H9 (cell line): ENCODE data around the gene SYNPO. TPM values are rescaled to one million over a fixed set of nuclear protein-coding genes. Genes with fewer than 3 reads are reported as not detected.

Experiments
- DNase-seq: peaks from one replicate; pipeline ENCODE4 v3.0.0-alpha.2; 2017
- H2AFZ ChIP-seq: one replicate; pipeline ENCODE4 v1.6.1; 2013; ENCODE audit warnings: mild to moderate bottlenecking, low read length, control low read depth, moderate library complexity
- H2AK5ac ChIP-seq: 2 replicates; pipeline ENCODE4 v1.6.1; 2013; ENCODE audit warnings: low read length, control low read depth, mixed read lengths; ENCODE audit not compliant: insufficient read length
- H2BK120ac ChIP-seq: one replicate; pipeline ENCODE4 v1.6.1; 2013; ENCODE audit warnings: low read depth, mild to moderate bottlenecking, low read length, control low read depth, inconsistent platforms; ENCODE audit not compliant: poor library complexity, severe bottlenecking
- H2BK12ac ChIP-seq: 2 replicates; pipeline ENCODE4 v1.6.1; 2013; ENCODE audit warnings: low read length, control low read depth, mixed read lengths, low read depth; ENCODE audit not compliant: insufficient read length
- H2BK15ac ChIP-seq: 2 replicates; pipeline ENCODE4 v1.6.1; 2013; ENCODE audit warnings: low read depth, low read length, control low read depth
- H2BK20ac ChIP-seq: one replicate; pipeline ENCODE4 v1.6.1; 2013; ENCODE audit warnings: low read depth, mild to moderate bottlenecking, low read length, control low read depth, inconsistent platforms; ENCODE audit not compliant: poor library complexity, severe bottlenecking
- H2BK5ac ChIP-seq: 2 replicates; pipeline ENCODE4 v1.6.1; 2013; ENCODE audit warnings: low read length, control low read depth, mixed read lengths; ENCODE audit not compliant: insufficient read length
- H3K14ac ChIP-seq: 2 replicates; pipeline ENCODE4 v1.6.1; 2013; ENCODE audit warnings: low read length, control low read depth; ENCODE audit not compliant: insufficient read depth
- H3K18ac ChIP-seq: 2 replicates; pipeline ENCODE4 v1.6.1; 2013; ENCODE audit warnings: low read depth, mild to moderate bottlenecking, mixed read lengths, low read length, control low read depth; ENCODE audit not compliant: insufficient read length
- H3K23ac ChIP-seq: 2 replicates; pipeline ENCODE4 v1.6.1; 2013; ENCODE audit warnings: low read length, control low read depth, mixed read lengths, low read depth; ENCODE audit not compliant: insufficient read length
- H3K23me2 ChIP-seq: 2 replicates; pipeline ENCODE4 v1.6.1; 2013; ENCODE audit warnings: low read depth, mild to moderate bottlenecking, mixed read lengths, low read length, control low read depth; ENCODE audit not compliant: insufficient read length, poor library complexity, severe bottlenecking
- H3K27ac ChIP-seq: 2 replicates; pipeline ENCODE4 v1.5.1; 2013; ENCODE audit warnings: low read length, control low read depth, mixed read lengths, low read depth; ENCODE audit not compliant: insufficient read length
- H3K27me3 ChIP-seq: 2 replicates; pipeline ENCODE4 v1.6.1; 2013; ENCODE audit warnings: low read length, control low read depth, inconsistent platforms; ENCODE audit not compliant: insufficient read depth
- H3K4ac ChIP-seq: 2 replicates; pipeline ENCODE4 v1.6.1; 2013; ENCODE audit warnings: low read depth, mild to moderate bottlenecking, control low read depth, inconsistent platforms, low read length, moderate library complexity
- H3K4me1 ChIP-seq: 2 replicates; pipeline ENCODE4 v1.6.1; 2013; ENCODE audit warnings: low read length, control low read depth, inconsistent platforms; ENCODE audit not compliant: insufficient read depth
- H3K4me2 ChIP-seq: 2 replicates; pipeline ENCODE4 v1.6.1; 2013; ENCODE audit warnings: low read length, control low read depth, mixed read lengths; ENCODE audit not compliant: insufficient read length, insufficient read depth
- H3K56ac ChIP-seq: 2 replicates; pipeline ENCODE4 v1.6.1; 2013; ENCODE audit warnings: low read depth, mild to moderate bottlenecking, mixed read lengths, low read length, control low read depth; ENCODE audit not compliant: insufficient read length
- H3K79me1 ChIP-seq: 2 replicates; pipeline ENCODE4 v1.6.1; 2013; ENCODE audit warnings: low read depth, mild to moderate bottlenecking, moderate library complexity, low read length, control low read depth, inconsistent platforms; ENCODE audit not compliant: insufficient read depth, poor library complexity, severe bottlenecking
- H3K79me2 ChIP-seq: 2 replicates; pipeline ENCODE4 v1.6.1; 2013; ENCODE audit warnings: low read length, control low read depth, inconsistent platforms; ENCODE audit not compliant: insufficient read depth
- H3K9ac ChIP-seq: 2 replicates; pipeline ENCODE4 v1.6.1; 2013; ENCODE audit warnings: low read length, control low read depth, mixed read lengths; ENCODE audit not compliant: insufficient read length; ENCODE audit errors: extremely low read depth
- H3K9me3 ChIP-seq: one replicate; pipeline ENCODE4 v1.6.1; 2013; ENCODE audit warnings: low read depth, low read length, inconsistent platforms; ENCODE audit not compliant: control insufficient read depth
- H3T11ph ChIP-seq: one replicate; pipeline ENCODE4 v1.6.1; 2013; ENCODE audit warnings: mild to moderate bottlenecking, low read length, control low read depth, inconsistent platforms
- H4K20me1 ChIP-seq: one replicate; pipeline ENCODE4 v1.6.1; 2013; ENCODE audit not compliant: control insufficient read depth, insufficient read length, insufficient read depth
- H4K5ac ChIP-seq: 2 replicates; pipeline ENCODE4 v1.6.1; 2013; ENCODE audit warnings: low read depth, mild to moderate bottlenecking, mixed read lengths, low read length, control low read depth; ENCODE audit not compliant: insufficient read length
- H4K8ac ChIP-seq: replicated peaks from 2 replicates; pipeline ENCODE4 v1.6.1; 2013; ENCODE audit warnings: low read length, control low read depth, mixed read lengths, low read depth; ENCODE audit not compliant: insufficient read length
- H4K91ac ChIP-seq: 2 replicates; pipeline ENCODE4 v1.6.1; 2013; ENCODE audit warnings: low read depth, mild to moderate bottlenecking, moderate library complexity, mixed read lengths, low read length, control low read depth; ENCODE audit not compliant: insufficient read length
- H3K27ac Mint-ChIP-seq, 3 experiments: 2 replicates in 2 of 3; 3 replicates in 1 of 3; pipeline ENCODE4 v1.8.0; 2020 to 2021; ENCODE audit warnings: mixed read lengths in 3 of 3, mild to moderate bottlenecking in 1 of 3, moderate library complexity in 1 of 3
- H3K27me3 Mint-ChIP-seq: 2 replicates; pipeline ENCODE4 v1.8.0; 2021; ENCODE audit warnings: low read depth, mild to moderate bottlenecking, moderate library complexity, mixed read lengths
- H3K36me3 Mint-ChIP-seq, 3 experiments: 2 replicates in 2 of 3; 3 replicates in 1 of 3; pipeline ENCODE4 v1.8.0; 2020 to 2021; ENCODE audit warnings: low read depth in 3 of 3, mixed read lengths in 3 of 3; ENCODE audit not compliant: insufficient read depth in 1 of 3
- H3K4me1 Mint-ChIP-seq, 2 experiments: 2 replicates each; pipeline ENCODE4 v1.8.0; 2020; ENCODE audit warnings: mixed read lengths in 2 of 2
- H3K4me3 Mint-ChIP-seq, 2 experiments: 2 replicates in 1 of 2; 3 replicates in 1 of 2; pipeline ENCODE4 v1.8.0; 2020 to 2021; ENCODE audit warnings: mild to moderate bottlenecking in 2 of 2, mixed read lengths in 2 of 2, moderate library complexity in 1 of 2
- H3K9me3 Mint-ChIP-seq, 2 experiments: 2 replicates in 1 of 2; 3 replicates in 1 of 2; pipeline ENCODE4 v1.8.0; 2020; ENCODE audit warnings: mild to moderate bottlenecking in 2 of 2, mixed read lengths in 2 of 2, moderate library complexity in 1 of 2
- CTCF ChIP-seq: fragments of 200-600 bp; sonication (generic); conservative IDR thresholded peaks from 3 replicates; pipeline ENCODE4 v1.8.0; 2021; ENCODE audit warnings: antibody characterized with exemption, mild to moderate bottlenecking
- WGBS: extraction: QIAGEN DNeasy Blood & Tissue Kit; methylation state at CpG from one replicate; pipeline ENCODE4 v1.1.7; 2013; ENCODE audit warnings: missing lambda C conversion rate, low lambda C conversion rate, mixed read lengths; ENCODE audit not compliant: insufficient read length; ENCODE audit errors: extremely low coverage; 5-methylcytosine and 5-hydroxymethylcytosine counted together
- total RNA-seq: library from RNA; stranded (reverse); gene quantifications from 2 replicates; pipeline ENCODE4 v1.2.1, GENCODE V29; 2021

Gene SYNPO
- total RNA-seq, 1 experiment from 2014 or later = 1.7 TPM

- H3K14ac ChIP-seq = no peak overlapping the region
- H4K20me1 ChIP-seq = no peaks in the 10 kb centered on the region
- no peaks in the 10 kb centered on the region for H3K9me3 Mint-ChIP-seq
- no peak overlapping the region for H2BK15ac ChIP-seq
- no peaks in the 10 kb centered on the region for H3K36me3 Mint-ChIP-seq
- no peak overlapping the region for H4K8ac ChIP-seq
- no peak overlapping the region for H2BK20ac ChIP-seq
- H3K4ac ChIP-seq = no peak overlapping the region
- peaks cover 11 to 27% of the 10 kb centered on the region in 2 experiments; a peak in 3 of 4 replicates for H3K4me1 Mint-ChIP-seq
- H3K4me1 ChIP-seq = no peaks in the 10 kb centered on the region
- no peak overlapping the region for H3K9ac ChIP-seq
- no peak for DNase-seq
- no peak overlapping the region for H3K27ac ChIP-seq
- H3K23me2 ChIP-seq = no peaks in the 10 kb centered on the region
- no peak overlapping the region for H2BK5ac ChIP-seq
- no peaks in the 10 kb centered on the region for H3K9me3 ChIP-seq
- no peak for TF ChIP-seq CTCF
- H2BK12ac ChIP-seq = no peak overlapping the region
- no peak overlapping the region for H2AFZ ChIP-seq
- no peak overlapping the region for H2AK5ac ChIP-seq
- H3K56ac ChIP-seq = no peak overlapping the region
- no peak overlapping the region for H3K23ac ChIP-seq
- no peak overlapping the region for H3K4me3 Mint-ChIP-seq
- H4K91ac ChIP-seq = no peak overlapping the region
- H3T11ph ChIP-seq = no peak overlapping the region
- H3K27me3 ChIP-seq = no peaks in the 10 kb centered on the region
- H4K5ac ChIP-seq = no peak overlapping the region
- H3K79me1 ChIP-seq = no peaks in the 10 kb centered on the region
- no peak overlapping the region for H3K4me2 ChIP-seq
- no peak overlapping the region for H2BK120ac ChIP-seq
- no peak overlapping the region for H3K27ac Mint-ChIP-seq
- WGBS = no CpG with 5 or more reads among the region's 5 CpGs
- no peaks in the 10 kb centered on the region; the same call in 1 of the 2 replicates for H3K79me2 ChIP-seq
- peaks cover 3% of the 10 kb centered on the region; the same call in 1 of the 2 replicates for H3K27me3 Mint-ChIP-seq
- H3K18ac ChIP-seq = no peak overlapping the region
Measured at GRCh38 chr5:150608991-150609390, 31.5 kb upstream of the SYNPO start.
